GM19043 (cell line): ENCODE results near the gene OR13A1.
"Not testable (repeated sequence)": the region's sequence is repeated elsewhere in the genome, so short reads cannot be mapped to it uniquely, and the experiment has no call there.

Experiments
- ATAC-seq: cut with Tn5 transposase; IDR thresholded peaks from one replicate; pipeline ENCODE4 v1.9.1; 2021; ENCODE audit warnings: low read depth; ENCODE audit not compliant: unreplicated experiment

The OR13A1 gene, protein sequence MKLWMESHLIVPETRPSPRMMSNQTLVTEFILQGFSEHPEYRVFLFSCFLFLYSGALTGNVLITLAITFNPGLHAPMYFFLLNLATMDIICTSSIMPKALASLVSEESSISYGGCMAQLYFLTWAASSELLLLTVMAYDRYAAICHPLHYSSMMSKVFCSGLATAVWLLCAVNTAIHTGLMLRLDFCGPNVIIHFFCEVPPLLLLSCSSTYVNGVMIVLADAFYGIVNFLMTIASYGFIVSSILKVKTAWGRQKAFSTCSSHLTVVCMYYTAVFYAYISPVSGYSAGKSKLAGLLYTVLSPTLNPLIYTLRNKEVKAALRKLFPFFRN

DNA sequence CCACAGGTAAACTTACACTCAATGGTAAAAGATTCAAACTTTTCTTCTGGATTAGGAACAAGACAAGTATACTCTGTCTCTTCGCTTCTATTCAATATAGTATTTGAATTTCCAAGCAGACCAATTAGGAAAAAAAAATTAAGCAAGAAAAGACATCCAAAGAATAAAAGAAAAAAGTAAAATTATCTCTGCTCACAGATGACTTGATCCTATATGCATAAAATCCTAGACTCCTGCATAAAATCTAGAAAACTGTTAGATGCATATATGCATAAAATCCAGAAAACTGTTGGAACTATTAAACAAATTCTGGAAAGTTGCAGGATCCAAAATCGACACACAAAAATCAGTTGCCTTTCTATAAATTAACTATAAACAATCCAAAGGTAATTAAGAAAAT, at the start of gene OR13A1:
OR13A1 (minus strand) TSS at position 101 of the 400 bp plus-strand sequence. CDS start 11,186 bp downstream, outside the sequence.
- no peak for ATAC-seq

DNA sequence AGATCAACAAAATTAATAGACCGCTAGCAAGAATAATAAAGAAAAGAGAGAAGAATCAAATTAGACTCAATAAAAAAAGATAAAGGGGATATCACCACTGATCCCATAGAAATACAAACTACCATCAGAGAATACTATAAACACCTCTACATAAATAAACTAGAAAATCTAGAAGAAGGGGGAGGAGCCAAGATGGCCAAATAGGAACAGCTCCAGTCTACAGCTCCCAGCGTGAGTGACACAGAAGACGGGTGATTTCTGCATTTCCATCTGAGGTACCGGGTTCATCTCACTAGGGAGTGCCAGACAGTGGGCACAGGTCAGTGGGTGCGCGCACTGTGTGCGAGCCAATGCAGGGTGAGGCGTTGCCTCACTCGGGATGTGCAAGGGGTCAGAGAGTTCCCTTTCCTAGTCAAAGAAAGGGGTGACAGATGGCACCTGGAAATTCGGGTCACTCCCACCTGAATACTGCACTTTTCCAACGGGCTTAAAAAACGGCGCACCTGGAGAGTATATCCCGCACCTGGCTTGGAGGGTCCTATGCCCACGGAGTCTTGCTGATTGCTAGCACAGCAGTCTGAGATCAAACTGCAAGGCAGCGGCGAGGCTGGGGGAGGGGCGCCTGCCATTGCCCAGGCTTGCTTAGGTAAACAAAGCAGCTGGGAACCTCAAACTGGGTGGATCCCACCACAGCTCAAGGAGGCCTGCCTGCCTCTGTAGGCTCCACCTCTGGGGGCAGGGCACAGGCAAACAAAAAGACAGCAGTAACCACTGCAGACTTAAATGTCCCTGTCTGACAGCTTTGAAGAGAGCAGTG, 46.8 kb upstream of the OR13A1 start:
- not testable (repeated sequence) for ATAC-seq

DNA sequence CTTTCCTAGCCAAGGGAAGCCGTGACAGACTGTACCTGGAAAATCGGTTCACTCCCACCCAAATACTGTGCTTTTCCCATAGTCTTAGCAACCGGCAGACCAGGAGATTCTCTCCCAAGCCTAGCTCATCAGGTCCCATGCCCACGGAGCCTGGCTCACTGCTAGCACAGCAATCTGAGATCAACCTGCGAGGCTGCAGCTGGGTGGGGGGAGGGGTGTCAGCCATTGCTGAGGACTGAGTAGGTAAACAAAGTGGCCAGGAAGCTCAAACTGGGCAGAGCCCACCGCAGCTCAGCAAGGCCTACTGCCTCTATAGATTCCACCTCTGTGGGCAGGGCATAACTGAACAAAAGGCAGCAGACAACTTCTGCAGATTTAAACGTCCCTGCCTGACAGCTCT, 43.6 kb upstream of the OR13A1 start:
- not testable (repeated sequence) for ATAC-seq

DNA sequence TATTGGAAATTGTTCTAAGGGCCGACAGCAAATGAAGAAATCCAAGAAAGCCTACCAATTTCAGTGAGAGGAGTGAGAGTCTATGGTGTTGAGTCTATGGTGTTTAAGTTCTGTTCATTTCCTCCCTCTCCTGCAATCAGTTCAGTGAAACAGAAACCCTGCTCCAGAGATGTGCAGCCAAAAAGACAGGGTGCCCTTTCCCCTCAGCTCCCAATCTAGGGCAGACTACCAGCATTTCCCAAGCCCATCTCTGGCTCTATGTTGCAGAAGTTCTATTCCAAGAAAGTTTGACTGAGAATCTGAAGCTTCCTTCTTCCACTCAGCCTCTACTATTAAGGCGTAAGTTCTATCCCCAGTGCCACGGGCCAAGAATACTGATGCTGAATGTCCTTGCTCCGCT, 40.1 kb upstream of the OR13A1 start:
- ATAC-seq = no peak

DNA sequence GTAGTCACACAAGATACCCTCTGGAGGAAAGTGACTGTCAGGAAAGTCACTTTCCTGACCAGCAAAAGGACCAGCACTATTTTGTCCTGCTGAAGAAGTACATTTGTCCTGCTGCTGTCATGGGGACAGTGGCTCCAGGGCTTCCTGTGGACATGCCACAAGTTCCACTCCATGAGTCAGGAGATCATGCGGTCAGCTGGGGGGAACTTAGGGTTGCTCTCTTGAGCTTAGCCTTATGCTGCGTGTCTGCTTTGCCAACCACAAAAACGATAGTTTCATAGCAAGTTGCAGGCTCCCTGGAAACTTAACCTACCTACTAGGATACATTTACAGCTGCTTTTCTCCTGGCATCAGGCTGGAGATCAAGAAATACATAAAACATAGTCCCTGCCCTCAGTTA, 38.9 kb upstream of the OR13A1 start:
- ATAC-seq = no peak

DNA sequence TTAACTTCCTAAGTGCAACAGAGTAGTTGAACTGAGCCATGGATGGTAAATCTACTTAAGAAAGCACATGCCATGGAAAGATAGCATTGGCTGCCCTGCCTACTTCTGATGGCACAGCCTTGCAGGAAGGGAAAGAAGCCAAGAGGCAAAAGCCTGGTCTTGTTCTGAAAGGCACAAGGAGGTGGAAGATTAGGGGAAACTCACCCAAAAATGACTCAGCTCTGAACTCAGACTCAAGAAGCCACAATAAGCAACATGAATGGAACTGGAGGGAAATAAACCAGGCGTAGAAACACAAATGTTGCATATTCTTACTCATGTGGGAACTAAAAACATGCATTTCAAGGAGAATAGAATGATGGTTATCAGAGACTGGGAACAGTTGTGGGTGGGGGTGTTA, 37.8 kb upstream of the OR13A1 start:
- ATAC-seq = peak; percentile 47

DNA sequence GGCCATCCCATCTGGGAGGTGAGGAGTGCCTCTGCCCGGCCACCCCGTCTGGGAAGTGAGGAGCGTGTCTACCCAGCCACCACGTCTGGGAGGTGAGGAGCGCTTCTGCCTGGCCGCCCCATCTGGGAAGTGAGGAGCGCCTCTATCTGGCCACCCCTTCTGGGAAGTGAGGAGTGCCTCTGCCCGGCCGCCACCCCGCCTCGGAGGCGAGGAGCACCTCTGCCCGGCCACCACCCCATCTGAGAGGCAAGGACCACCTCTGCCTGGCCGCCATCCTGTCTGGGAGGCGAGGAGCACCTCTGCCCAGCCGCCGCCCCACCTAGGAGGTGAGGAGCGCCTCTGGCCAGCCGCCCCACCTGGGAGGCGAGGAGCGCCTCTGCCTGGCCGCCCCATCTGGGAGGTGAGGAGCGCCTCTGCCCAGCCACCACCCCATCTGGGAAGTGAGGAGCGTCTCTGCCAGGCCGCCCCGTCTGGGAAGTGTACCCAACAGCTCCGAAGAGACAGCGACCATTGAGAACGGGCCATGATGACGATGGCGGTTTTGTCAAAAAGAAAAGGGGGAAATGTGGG, 32.9 kb upstream of the OR13A1 start:
- not testable (repeated sequence) for ATAC-seq

DNA sequence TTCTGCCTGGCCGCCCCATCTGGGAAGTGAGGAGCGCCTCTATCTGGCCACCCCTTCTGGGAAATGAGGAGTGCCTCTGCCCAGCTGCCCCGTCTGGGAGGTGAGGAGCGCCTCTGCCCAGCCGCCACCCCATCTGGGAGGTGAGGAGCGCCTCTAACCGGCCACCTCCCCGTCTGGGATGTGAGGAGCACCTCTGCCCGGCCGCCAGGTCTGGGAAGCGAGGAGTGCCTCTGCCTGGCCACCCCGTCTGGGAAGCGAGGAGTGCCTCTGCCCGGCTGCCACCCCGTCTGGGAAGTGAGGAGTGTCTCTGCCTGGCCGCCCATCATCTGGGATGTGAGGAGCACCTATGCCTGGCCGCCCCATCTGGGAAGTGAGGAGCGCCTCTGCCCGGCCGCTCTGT, 32.1 kb upstream of the OR13A1 start:
- ATAC-seq = not testable (repeated sequence)

DNA sequence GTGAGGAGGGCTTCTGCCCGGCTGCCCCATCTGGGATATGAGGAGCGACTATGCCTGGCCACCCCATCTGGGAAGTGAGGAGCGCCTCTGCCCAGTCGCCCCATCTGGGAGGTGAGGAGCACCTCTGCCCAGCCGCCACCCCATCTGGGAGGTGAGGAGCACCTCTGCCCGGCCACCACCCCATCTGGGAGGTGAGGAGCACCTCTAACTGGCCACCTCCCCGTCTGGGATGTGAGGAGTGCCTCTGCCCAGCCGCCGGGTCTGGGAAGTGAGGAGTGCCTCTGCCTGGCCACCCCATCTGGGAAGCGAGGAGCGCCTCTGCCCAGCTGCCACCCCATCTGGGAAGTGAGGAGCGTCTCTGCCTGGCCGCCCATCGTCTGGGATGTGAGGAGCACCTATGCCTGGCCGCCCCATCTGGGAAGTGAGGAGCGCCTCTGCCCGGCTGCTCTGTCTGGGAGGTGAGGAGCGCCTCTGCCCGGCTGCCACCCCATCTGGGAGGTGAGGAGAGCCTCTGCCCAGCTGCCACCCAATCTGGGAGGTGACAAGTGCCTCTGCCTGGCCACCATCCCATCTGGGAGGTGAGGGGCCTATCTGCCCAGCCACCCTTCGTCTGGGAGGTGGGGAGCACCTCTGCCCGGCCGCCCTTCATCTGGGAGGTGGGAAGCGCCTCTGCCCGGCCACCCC, 31.4 kb upstream of the OR13A1 start:
- not testable (repeated sequence) for ATAC-seq

DNA sequence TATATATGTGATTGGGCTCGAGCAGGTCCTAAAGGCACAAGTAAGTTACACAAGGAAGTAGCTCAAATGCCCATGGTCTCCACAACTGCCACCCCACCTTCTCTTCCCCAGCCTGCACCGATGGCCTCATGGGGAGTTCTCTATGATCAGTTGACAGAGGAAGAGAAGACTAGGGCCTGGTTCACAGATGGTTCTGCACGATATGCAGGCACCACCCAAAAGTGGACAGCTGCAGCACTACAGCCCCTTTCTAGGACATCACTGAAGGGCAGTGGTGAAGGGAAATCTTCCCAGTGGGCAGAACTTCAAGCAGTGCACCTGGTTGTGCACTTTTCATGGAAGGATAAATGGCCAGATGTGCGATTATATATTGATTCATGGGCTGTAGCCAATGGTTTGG, 25.0 kb upstream of the OR13A1 start:
- ATAC-seq = not testable (repeated sequence)

DNA sequence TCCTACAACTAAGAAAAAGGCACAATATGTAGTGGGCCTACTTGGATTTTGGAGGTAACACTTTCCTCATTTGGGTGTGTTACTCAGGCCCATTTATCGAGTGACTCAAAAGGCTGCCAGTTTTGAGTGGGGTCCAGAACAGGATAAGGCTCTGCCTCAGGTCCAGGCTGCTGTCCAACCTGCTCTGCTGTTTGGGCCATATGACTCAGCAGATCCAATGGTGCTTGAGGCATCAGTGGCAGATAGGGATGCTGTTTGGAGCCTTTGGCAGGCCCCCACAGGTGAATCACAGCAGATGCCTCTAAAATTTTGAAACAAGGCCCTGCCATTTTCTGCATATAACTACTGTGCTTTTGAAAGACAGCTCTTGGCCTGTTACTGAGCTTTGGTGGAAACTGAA, 24.5 kb upstream of the OR13A1 start:
- ATAC-seq = no peak

DNA sequence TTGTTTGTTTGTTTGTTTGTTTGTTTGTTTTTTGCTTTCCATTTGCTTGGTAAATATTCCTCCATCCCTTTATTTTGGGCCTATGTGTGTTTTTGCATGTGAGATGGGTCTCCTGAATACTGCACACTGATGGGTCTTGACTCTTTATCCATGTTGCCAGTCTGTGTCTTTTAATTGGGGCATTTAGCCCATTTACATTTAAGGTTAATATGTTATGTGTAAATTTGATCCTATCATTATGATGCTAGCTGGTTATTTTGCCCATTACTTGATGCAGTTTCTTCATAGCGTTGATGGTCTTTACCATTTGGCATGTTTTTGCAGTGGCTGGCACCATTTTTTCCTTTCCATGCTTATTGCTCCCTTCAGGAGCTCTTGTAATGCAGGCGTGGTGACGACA, 16.4 kb upstream of the OR13A1 start:
- not testable (repeated sequence) for ATAC-seq

DNA sequence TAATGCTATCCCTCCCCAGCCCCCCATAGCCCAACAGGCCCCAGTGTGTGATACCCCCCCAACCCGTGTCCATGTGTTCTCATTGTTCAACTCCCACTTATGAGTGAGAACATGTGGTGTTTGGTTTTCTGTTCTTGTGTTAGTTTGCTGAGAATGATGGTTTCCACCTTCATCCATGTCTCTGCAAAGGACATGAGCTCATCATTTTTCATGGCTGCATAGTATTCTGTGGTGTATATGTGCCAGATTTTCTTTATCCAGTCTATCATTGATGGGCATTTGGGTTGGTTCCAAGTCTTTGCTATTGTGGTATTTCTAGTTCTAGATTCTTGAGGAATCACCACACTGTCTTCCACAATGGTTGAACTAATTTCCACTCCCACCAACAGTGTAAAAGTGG, 11.5 kb upstream of the OR13A1 start:
- not testable (repeated sequence) for ATAC-seq

DNA sequence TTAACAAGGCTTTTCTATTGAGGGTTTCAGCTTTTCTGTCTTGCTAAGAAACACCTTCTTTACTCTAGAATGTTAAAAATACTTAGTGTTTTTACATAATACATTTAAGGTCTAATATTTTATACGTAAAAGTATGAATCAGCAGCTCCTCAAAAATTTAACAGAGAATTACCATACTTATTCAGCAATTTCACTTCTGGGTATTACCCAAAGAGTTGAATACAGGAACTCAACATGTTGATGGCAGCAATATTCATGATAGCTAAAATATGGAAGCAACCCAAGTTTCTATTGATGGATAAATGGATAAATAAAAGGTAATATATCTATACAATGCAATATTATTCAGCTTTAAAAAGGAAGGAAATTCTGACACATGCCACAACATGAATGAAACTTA, 9.7 kb upstream of the OR13A1 start:
- no peak for ATAC-seq

DNA sequence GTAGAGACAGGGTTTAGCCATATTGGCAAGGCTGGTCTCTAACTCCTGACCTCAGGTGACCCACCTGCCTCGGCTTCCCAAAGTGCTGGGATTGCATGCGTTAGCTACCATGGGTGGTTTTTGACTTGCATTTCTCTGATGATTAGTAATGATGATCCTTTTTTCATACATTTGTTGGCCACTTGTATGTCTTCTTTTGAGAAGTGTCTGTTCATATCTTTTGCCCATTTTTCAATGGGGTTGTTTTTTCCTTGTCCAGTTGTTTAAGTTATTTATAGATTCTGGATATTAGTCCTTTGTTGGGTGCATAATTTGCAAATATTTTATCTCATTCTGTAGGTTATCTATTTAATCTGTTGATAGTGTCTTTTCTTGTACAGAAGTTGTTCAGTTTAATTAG, 4.3 kb upstream of the OR13A1 start:
- ATAC-seq = no peak

DNA sequence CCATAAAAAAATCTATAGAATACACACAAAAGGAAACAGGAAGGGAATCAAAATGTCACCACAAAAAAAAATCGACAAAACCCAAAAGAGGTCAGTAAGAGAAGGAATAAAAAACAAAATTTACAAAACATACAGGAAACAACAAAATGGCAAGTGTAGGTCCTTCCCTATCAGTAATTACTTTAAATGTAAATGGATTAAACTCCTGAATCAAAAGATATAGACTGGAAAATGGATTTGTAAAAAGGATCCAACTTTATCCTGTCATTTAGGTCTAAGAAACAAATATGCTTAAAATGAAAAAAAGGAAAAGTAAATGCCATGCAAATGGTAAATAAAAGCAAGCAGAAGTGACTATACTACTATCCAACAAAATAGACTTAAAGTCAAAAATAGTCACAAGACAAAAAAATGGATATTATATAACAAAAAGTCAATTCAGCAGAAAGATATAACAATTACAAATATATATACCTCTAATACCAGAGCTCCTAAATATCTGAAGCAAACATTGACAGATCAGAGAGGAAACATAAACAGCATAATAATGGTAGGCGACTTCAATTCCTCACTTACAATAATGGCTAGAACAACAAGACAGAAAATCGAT, 2.0 kb downstream of the OR13A1 start:
- ATAC-seq = no peak

DNA sequence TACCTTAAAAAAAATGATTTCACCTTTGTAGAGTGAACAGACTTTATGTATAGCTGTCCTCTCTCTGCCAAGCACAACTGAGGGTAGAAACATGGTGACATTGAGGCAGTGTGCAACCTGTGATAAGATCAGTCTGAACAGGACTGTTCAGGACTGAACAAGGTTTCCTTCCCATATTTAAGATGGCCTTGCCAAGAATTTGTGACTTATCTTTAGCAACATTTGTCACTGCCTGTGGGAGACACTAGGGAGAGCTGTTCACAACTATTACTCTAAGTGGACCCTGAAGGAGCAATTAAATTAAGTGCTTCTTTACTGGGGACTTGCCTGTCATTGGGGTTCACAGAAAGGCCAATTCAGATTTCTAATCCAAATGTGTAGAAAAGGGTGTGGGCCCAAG, 6.7 kb downstream of the OR13A1 start:
- peak; percentile 61 for ATAC-seq

DNA sequence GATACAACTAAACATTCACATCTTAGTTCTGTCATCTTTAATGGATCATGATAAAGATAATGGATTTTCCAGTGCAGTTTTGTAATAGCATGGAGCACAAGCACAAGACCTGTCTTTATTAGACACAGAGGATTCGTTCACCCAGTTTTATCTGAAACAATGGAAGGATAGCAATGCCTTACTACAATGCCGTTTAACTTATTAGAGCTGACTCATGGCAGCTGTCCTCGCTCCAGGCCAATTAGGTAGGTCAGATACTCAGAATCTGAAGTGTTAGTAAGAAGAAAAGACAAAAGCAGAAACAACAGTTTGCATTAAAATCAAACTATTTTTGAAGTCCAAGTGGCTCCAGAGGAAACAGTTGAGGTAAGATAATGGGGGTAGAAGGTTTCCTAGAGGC, 12.8 kb downstream of the OR13A1 start:
- no peak for ATAC-seq

DNA sequence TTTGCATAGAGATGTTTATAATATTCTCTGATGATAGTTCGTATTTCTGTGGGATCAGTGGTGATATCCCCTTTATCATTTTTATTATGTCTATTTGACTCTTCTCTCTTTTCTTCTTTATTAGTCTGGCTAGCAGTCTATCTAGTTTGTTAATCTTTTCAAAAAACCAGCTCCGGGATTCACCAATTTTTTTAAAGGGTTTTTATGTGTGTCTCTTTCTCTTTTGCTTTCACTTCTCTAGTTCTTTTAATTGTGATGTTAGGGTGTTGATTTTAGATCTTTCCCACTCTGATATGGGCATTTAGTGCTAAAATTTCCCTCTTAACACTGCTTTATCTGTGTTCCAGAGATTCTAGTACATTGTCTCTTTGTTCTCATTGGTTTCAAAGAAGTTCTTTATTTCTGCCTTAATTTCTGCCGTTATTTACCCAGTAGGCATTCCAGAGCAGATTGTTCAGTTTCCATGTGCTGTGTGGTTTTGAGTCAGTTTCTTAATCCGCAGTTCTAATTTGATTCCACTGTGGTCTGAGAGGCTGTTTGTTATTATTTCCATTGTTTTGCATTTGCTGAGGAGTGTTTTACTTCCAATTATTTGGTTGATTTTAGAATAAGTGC, 17.0 kb downstream of the OR13A1 start:
- not testable (repeated sequence) for ATAC-seq

DNA sequence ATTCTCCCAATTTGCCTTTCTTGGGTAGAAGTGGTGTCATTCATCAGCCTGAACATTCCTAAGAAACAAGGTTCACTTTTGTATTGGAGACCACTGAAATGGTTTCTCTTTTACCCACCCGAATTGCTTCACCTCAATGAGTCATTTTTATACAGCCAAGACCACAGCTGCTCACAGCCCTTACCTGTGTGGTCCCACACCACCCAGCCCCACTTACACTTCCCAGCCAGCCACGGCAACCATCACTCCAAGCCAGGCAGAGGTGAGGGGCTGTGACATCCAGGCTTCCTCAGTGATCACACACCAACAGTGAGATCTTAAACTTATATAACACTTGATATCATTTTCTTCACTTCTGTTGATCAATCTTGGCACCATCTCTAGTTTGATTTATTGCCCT, 20.7 kb downstream of the OR13A1 start:
- no peak for ATAC-seq
